Mesothelial cell of epicardium (in vitro differentiated cells): ENCODE data around the gene SGK1. TPM values are rescaled to one million over a fixed set of nuclear protein-coding genes. Genes with fewer than 3 reads are reported as not detected.

Source experiments
- DNase-seq, 2 experiments: peaks; one replicate each; pipeline ENCODE4 v3.0.0; 2021; ENCODE audit warnings: low spot score in 2 of 2; ENCODE audit not compliant: unreplicated experiment in 2 of 2
- H3K27ac Mint-ChIP-seq: 2 replicates; pipeline ENCODE4 v1.8.0; 2021; ENCODE audit warnings: mixed read lengths
- H3K27me3 Mint-ChIP-seq: 2 replicates; pipeline ENCODE4 v1.8.0; 2021; ENCODE audit warnings: low read depth, mixed read lengths
- H3K36me3 Mint-ChIP-seq: 2 replicates; pipeline ENCODE4 v1.8.0; 2021; ENCODE audit warnings: mixed read lengths
- H3K4me1 Mint-ChIP-seq: 2 replicates; pipeline ENCODE4 v1.8.0; 2021; ENCODE audit warnings: mixed read lengths
- H3K4me3 Mint-ChIP-seq: 2 replicates; pipeline ENCODE4 v1.8.0; 2021; ENCODE audit warnings: mild to moderate bottlenecking, moderate library complexity, mixed read lengths
- H3K9me3 Mint-ChIP-seq: 2 replicates; pipeline ENCODE4 v1.8.0; 2021; ENCODE audit warnings: mixed read lengths
- CTCF ChIP-seq: fragments of 200-600 bp; sonication (generic); IDR thresholded peaks from one replicate; pipeline ENCODE4 v1.5.0; 2021; ENCODE audit warnings: antibody characterized with exemption; ENCODE audit not compliant: unreplicated experiment
- total RNA-seq: library from RNA; stranded (reverse); gene quantifications from 3 replicates; pipeline ENCODE4 v1.2.1, GENCODE V29; 2021

Gene SGK1
- total RNA-seq, 1 donor from 2014 or later, result 44.5 TPM

DNA sequence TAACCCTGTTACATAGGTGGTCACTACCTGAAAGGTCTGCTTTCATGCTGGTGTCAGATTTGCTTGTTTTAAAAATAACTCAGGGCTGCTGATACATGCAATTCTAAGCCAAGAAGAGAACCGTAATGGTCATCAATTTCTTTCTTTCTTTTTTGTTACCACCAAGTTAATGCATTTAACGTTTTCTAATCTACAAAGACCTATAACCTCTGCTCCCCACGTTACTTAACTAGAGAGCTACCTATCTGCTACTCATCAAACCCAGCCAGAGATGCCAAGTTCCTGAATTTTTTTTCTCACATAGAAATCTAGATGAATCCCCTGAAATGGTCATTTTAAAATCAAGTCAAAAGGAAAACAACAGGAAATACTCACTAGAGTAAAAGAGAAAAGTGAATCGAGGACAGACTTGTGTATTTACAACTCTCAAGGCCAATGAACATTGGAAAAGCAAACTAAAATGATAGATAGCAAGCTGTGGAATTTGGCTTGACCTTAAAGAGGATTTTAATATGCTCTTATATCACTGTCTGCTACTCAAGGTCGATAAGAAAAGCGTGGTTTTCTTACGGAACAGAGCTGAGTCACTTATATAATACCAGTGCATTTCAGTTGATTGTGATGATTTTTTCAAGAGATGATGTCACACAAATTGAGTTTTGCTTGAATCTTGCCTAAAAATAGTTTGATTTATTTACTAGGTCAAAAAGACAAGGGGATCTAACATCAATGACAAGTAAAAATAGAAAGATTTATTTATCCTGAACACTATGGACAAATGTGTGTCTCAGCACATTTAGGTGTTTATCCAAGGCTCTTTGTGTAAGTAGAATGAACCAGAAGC is 67.9 kb downstream of the SGK1 start:
- H3K4me3 Mint-ChIP-seq, result no peak overlapping the region
- H3K4me1 Mint-ChIP-seq, result peaks cover 44% of the 10 kb centered on the region
- H3K27ac Mint-ChIP-seq, result peak overlapping the region; percentile 68
- H3K27me3 Mint-ChIP-seq, result no peaks in the 10 kb centered on the region
- H3K9me3 Mint-ChIP-seq, result no peaks in the 10 kb centered on the region
- DNase-seq, result no peak
- TF ChIP-seq CTCF, result no peak
- H3K36me3 Mint-ChIP-seq, result no peaks in the 10 kb centered on the region

- DNase-seq, result no peak
- H3K27ac Mint-ChIP-seq, result peak overlapping the region; percentile 75
- H3K9me3 Mint-ChIP-seq, result no peaks in the 10 kb centered on the region
- H3K27me3 Mint-ChIP-seq, result no peaks in the 10 kb centered on the region
- TF ChIP-seq CTCF, result no peak
- no peak overlapping the region for H3K4me3 Mint-ChIP-seq
- no peaks in the 10 kb centered on the region for H3K36me3 Mint-ChIP-seq
- H3K4me1 Mint-ChIP-seq, result peaks cover 41% of the 10 kb centered on the region
These were observed 68.6 kb downstream of the SGK1 start for GRCh38 chr6:134249239-134249758.

GRCh38 chr6:134247844-134248580 is 69.9 kb downstream of the SGK1 start:
- peak overlapping the region; percentile 75 for H3K27ac Mint-ChIP-seq
- no peaks in the 10 kb centered on the region for H3K36me3 Mint-ChIP-seq
- no peak for TF ChIP-seq CTCF
- no peak for DNase-seq
- no peaks in the 10 kb centered on the region for H3K9me3 Mint-ChIP-seq
- H3K4me1 Mint-ChIP-seq, result peaks cover 33% of the 10 kb centered on the region
- H3K4me3 Mint-ChIP-seq, result no peak overlapping the region
- H3K27me3 Mint-ChIP-seq, result no peaks in the 10 kb centered on the region

DNA sequence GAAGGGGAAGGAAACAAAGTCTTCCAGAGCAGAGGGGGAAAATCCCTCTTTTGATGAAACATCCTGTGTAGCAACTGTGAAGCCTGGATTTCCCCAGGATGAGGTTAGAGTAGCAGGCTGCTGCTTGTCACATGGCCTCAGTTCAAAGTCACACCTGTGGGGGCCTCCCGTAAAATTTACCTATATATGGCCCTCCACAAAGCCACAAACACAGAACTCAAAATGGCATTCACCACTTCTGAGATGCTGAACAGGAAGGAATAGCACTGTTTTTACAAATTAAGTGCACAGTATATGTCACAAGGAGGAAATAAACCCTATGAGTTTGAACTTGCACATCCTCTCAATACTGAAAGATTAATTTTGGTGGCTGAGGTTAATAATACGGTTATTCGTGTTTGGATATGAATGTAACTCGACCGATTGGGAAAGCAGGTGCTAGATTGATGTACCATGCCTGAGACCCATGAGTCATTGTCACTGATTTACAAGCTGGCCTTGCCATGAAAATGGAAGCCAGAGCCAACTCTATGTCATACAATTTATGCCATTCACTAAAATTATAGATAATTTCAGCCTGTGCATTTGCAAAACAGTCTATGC is 70.6 kb downstream of the SGK1 start:
- Mint-ChIP-seq H3K27ac (no peak overlapping the region), H3K4me1 (peaks cover 32% of the 10 kb centered on the region), H3K27me3 (no peaks in the 10 kb centered on the region), H3K4me3 (no peak overlapping the region), H3K36me3 (no peaks in the 10 kb centered on the region), H3K9me3 (no peaks in the 10 kb centered on the region)
- TF ChIP-seq CTCF, result no peak
- no peak for DNase-seq

DNA sequence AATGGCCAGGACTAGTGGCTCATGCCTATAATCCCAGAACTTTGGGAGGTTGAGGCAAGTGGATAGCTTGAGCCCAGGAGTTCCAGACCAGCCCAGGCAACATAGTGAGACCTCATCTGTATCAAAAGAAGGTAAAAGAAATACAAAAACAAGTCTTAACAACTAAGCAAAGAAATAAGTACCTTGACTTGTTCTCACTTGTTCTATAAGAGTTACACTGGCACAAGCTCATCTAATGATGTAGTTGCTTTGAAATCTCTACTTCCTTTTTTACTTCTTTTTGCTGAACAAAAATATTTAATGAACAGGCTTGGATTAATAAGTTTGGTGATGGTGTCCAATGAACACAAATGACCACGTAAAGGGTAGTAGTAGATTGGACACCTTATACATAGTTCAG is 72.2 kb downstream of the SGK1 start:
- Mint-ChIP-seq H3K9me3 (peaks cover 3% of the 10 kb centered on the region), H3K4me3 (no peak overlapping the region), H3K4me1 (peaks cover 32% of the 10 kb centered on the region), H3K36me3 (no peaks in the 10 kb centered on the region), H3K27ac (no peak overlapping the region), H3K27me3 (no peaks in the 10 kb centered on the region)
- no peak for TF ChIP-seq CTCF
- no peak for DNase-seq
